Right lobe of liver (tissue), 6 donors: ENCODE data around the gene CACNA2D2. TPM values are rescaled to one million over a fixed set of nuclear protein-coding genes. Genes with fewer than 3 reads are reported as not detected.
A peak's percentile ranks its signal among the peaks of the same experiment; 100 is the strongest.

Experiments used
- ATAC-seq, 4 donors: fragments of 200-7000 bp; cut with Tn5 transposase; one replicate each; pipeline ENCODE4 v1.9.1; 2020; ENCODE audit warnings: mild to moderate bottlenecking in 4 of 4, moderate library complexity in 4 of 4
- DNase-seq, 3 donors: peaks; one replicate each; pipeline ENCODE4 v3.0.0-alpha.2; 2020
- H3K27ac ChIP-seq, 3 donors: fragments of 200-600 bp; one replicate each; pipeline ENCODE4 v1.8.0; 2022
- H3K27me3 ChIP-seq, 2 donors: fragments of 200-600 bp; one replicate each; pipeline ENCODE4 v1.8.0; 2022
- H3K36me3 ChIP-seq, 4 donors: fragments of 200-600 bp; sonication (generic) in 1 of 4; one replicate each; pipeline versions ENCODE4 v1.5.1 to v1.8.0; 2017 to 2022; ENCODE audit warnings: control low read depth in 1 of 4
- H3K4me1 ChIP-seq, 4 donors: fragments of 200-600 bp; sonication (generic) in 1 of 4; one replicate each; pipeline versions ENCODE4 v1.5.1 to v1.8.0; 2017 to 2022; ENCODE audit warnings: control low read depth in 1 of 4
- H3K4me3 ChIP-seq, 3 donors: fragments of 200-600 bp; one replicate each; pipeline ENCODE4 v1.8.0; 2022
- H3K9me3 ChIP-seq, 4 donors: fragments of 200-600 bp; sonication (generic) in 1 of 4; one replicate each; pipeline versions ENCODE4 v1.5.1 to v1.8.0; 2017 to 2022; ENCODE audit warnings: control low read depth in 1 of 4
- POLR2A ChIP-seq: fragments of 450-650 bp; IDR thresholded peaks from one replicate; pipeline ENCODE4 v1.6.1; 2017; ENCODE audit warnings: antibody characterized with exemption, mild to moderate bottlenecking
- WGBS: methylation state at CpG from one replicate; pipeline ENCODE4 v1.1.6; 2018; ENCODE audit warnings: low coverage, low lambda C conversion rate; ENCODE audit not compliant: insufficient coverage; ENCODE audit errors: missing lambda C conversion rate; 5-methylcytosine and 5-hydroxymethylcytosine counted together
- intact Hi-C, 2 donors: fragments of 100-400 bp; cut with DNase I; formaldehyde crosslinking; loops; one replicate each; pipeline versions ENCODE4 v1.11.2 to v1.14.1; 2022
- total RNA-seq, 6 experiments: library from RNA; depleted of rRNA in 2 of 6; stranded (reverse); fragments of >200 nt in 2 of 6; fragmentation: NEBNext Ultra II Directional in 3 of 6; extraction: Animal tissue kit (Norgen Biotek cat#: 25700) in 3 of 6; gene quantifications; one replicate each; pipeline versions ENCODE4 v1.1.0 to v1.2.4, GENCODE V29; 2016 to 2023
- TF ChIP-seq, protein P1 (sequence below), 4 donors: fragments of 200-600 bp in 3 of 4; fragments of 450-650 bp in 1 of 4; IDR thresholded peaks; one replicate each; pipeline versions ENCODE4 v1.5.1 to v1.8.0; 2016 to 2022; ENCODE audit warnings: antibody characterized with exemption in 4 of 4, mild to moderate bottlenecking in 2 of 4
- donor health status: DM: no; HTN: yes; CAD: no.
- donor health status: DM: no; HTN: no; CAD: no.
- donor health status: DM: no; HTN: no; CAD: no.
- donor health status: DM: no; HTN: yes; CAD: no.
- donor health status: DM: no; HTN: yes; CAD: no.

Gene CACNA2D2
- total RNA-seq, 6 experiments from 2014 or later, result 0.06 to 0.39 (median 0.26) TPM; not detected in 1

DNA sequence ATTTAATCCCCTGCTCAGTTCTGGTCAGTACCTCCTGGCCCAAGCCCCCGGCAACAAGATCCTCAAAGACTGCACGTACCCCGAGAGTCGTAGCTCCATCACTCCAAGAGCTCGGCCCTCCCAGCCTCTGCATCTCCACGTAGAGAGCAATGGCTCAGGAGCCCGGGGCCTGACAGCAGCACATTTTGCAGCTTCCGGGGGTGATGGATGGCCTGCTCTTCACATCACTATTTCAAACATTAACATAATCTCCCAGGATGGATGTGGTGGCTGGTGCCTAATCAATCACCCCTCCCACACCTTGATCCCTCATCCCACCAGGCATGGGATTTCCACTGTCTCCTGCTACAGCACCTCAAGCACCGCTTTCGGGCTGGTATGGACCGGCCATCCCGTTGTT lies 28.1 kb downstream of the CACNA2D2 start:
- ATAC-seq (no peak), DNase-seq (no peak)
- TF ChIP-seq, protein P1, sequence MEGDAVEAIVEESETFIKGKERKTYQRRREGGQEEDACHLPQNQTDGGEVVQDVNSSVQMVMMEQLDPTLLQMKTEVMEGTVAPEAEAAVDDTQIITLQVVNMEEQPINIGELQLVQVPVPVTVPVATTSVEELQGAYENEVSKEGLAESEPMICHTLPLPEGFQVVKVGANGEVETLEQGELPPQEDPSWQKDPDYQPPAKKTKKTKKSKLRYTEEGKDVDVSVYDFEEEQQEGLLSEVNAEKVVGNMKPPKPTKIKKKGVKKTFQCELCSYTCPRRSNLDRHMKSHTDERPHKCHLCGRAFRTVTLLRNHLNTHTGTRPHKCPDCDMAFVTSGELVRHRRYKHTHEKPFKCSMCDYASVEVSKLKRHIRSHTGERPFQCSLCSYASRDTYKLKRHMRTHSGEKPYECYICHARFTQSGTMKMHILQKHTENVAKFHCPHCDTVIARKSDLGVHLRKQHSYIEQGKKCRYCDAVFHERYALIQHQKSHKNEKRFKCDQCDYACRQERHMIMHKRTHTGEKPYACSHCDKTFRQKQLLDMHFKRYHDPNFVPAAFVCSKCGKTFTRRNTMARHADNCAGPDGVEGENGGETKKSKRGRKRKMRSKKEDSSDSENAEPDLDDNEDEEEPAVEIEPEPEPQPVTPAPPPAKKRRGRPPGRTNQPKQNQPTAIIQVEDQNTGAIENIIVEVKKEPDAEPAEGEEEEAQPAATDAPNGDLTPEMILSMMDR (IDR thresholded peaks at IDR 0.05), result no peak
- TF ChIP-seq POLR2A, result no peak
- no peaks in the 10 kb centered on the region for H3K9me3 ChIP-seq
- no peaks in the 10 kb centered on the region for H3K36me3 ChIP-seq
- H3K27me3 ChIP-seq, result no peaks in the 10 kb centered on the region
- whole genome bisulfite sequencing, result 82% methylated on average over 8 of the region's 12 CpGs
- peaks cover 0 to 11% (median 2%) of the 10 kb centered on the region in 4 donors for H3K4me1 ChIP-seq
- intact Hi-C loops, result no loop called here
- no peak overlapping the region for H3K4me3 ChIP-seq
- peak overlapping the region in 1 of 3 donors; percentile 28 for H3K27ac ChIP-seq

DNA sequence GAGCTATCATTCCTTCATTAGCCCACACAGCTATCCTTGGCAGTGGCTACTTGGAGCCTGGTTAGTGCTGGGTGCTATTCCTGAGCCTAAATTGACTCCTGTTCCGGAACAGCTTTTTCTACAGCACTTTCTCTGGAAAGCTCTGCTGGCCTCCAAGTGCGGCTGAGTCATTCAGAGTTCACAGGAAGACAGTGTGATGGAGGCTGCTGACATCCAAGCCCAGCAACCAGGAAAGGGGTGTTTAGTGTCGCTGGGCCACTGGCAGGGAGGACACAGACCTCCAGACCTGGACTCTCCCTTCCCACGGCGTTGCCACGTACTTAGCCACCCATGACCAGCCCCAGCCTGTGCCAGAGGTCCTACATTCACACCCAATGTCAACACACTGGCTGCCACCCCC lies 28.7 kb downstream of the CACNA2D2 start:
- peak in 2 of 4 donors; percentile 5 to 55 for ATAC-seq
- intact Hi-C loops, result no loop called here

DNA sequence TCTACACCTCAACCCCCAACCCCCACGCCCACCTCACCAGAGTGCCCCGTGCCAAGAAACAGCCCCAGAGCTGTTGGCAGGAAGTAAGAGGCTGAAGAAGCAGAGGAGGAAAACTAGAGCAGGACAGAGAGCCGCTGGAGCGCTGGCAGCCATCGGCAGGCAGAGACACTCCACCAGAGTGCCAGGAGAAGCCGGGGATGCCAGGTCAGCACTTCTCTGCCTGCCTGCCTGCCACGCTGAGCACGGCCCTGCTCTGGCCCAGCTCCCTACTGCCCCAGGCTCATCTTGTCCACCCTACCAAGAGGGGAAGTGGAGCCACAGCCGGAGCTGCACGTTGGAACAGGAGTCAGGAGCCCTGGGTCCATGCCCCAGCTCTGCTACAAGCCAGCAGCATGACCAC lies 29.7 kb downstream of the CACNA2D2 start:
- no peaks in the 10 kb centered on the region for H3K36me3 ChIP-seq
- H3K27me3 ChIP-seq, result no peaks in the 10 kb centered on the region
- no peak overlapping the region for H3K27ac ChIP-seq
- TF ChIP-seq POLR2A, result no peak
- TF ChIP-seq, protein P1 (IDR thresholded peaks at IDR 0.05), result no peak
- no peak for DNase-seq
- H3K4me1 ChIP-seq, result peaks cover 0 to 11% (median 2%) of the 10 kb centered on the region in 4 donors
- ATAC-seq, result peak in 1 of 4 donors; percentile 65
- H3K9me3 ChIP-seq, result no peaks in the 10 kb centered on the region
- WGBS, result 47% methylated on average over 4 of the region's 10 CpGs
- H3K4me3 ChIP-seq, result no peak overlapping the region
- intact Hi-C loops, result no loop called here

More for the DNA sequence above, 28.7 kb downstream of the CACNA2D2 start:
- Histone ChIP-seq H3K27me3 (no peaks in the 10 kb centered on the region), H3K4me1 (peaks cover 0 to 11% (median 2%) of the 10 kb centered on the region in 4 donors), H3K27ac (peak overlapping the region in 1 of 3 donors; percentile 28), H3K36me3 (no peaks in the 10 kb centered on the region), H3K9me3 (no peaks in the 10 kb centered on the region), H3K4me3 (no peak overlapping the region)
- no CpG with 5 or more reads among the region's 6 CpGs for WGBS
- TF ChIP-seq, protein P1 (IDR thresholded peaks at IDR 0.05), result no peak
- no peak for TF ChIP-seq POLR2A
- DNase-seq, result no peak

DNA sequence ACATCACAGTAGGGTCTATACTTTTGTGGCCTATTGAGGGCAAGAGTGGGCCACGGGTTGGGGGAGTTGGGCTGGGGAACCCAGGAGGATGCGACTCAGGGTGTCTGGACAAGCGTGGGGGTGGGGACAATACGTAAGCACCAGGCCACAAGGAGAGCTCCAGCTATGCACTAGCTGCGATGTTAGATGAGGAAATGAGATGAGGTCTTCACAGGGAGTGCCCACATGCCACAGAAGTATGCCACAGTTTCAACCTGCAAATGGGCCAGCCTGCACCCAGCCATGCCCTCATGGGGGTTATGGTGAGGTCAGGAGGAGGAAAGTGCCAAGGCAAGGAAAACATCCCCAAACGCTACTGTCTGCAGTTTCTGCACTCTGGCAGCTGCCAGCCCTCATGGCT lies 30.5 kb downstream of the CACNA2D2 start:
- no peak overlapping the region for H3K4me3 ChIP-seq
- H3K9me3 ChIP-seq, result no peaks in the 10 kb centered on the region
- ATAC-seq (no peak), DNase-seq (no peak)
- H3K27me3 ChIP-seq, result no peaks in the 10 kb centered on the region
- intact Hi-C loops, result no loop called here
- no peaks in the 10 kb centered on the region for H3K36me3 ChIP-seq
- TF ChIP-seq POLR2A, result no peak
- TF ChIP-seq, protein P1 (IDR thresholded peaks at IDR 0.05), result no peak
- 62% methylated on average over 2 of the region's 6 CpGs for WGBS
- no peak overlapping the region for H3K27ac ChIP-seq
- peaks cover 0 to 6% (median 2%) of the 10 kb centered on the region in 4 donors for H3K4me1 ChIP-seq

DNA sequence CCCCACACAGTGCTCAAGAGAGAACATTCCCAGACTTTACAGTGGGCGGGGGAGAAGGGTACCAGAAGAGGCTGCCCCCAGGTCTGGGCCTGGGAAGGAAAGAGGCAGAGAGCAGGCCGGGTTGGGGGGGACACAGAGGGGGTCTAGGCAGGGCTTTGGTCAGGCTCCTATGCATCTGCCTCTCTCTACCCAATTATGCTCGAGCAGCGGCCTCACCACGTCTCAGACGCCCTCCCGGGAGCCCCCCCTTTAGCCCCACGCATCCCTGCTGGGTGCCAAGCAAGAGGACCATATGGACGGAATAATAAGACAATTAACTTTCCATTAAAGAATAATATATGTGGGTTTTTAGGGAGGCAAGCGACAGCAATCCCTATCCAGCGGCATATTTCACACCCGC lies 32.8 kb downstream of the CACNA2D2 start:
- Histone ChIP-seq H3K36me3 (no peaks in the 10 kb centered on the region), H3K4me3 (no peak overlapping the region), H3K4me1 (no peaks in the 10 kb centered on the region), H3K27me3 (no peaks in the 10 kb centered on the region), H3K9me3 (no peaks in the 10 kb centered on the region), H3K27ac (no peak overlapping the region)
- DNase-seq, result no peak
- TF ChIP-seq, protein P1 (IDR thresholded peaks at IDR 0.05), result no peak
- TF ChIP-seq POLR2A, result no peak
- WGBS, result 100% methylated on average over 3 of the region's 12 CpGs
- intact Hi-C loops, result no loop called here
- ATAC-seq, result no peak
